Osteocyte (in vitro differentiated cells): Measurements from ENCODE around the gene ARGLU1. TPM values are rescaled to one million over a fixed set of nuclear protein-coding genes. Genes with fewer than 3 reads are reported as not detected.

Source experiments
- DNase-seq: peaks from one replicate; pipeline ENCODE4 v3.0.0; 2021; ENCODE audit warnings: mixed read lengths; ENCODE audit not compliant: unreplicated experiment; ENCODE audit errors: extremely low spot score
- H3K27ac Mint-ChIP-seq: one replicate; pipeline ENCODE4 v1.8.0; 2021; ENCODE audit warnings: mild to moderate bottlenecking, mixed read lengths; ENCODE audit not compliant: unreplicated experiment
- H3K27me3 Mint-ChIP-seq: one replicate; pipeline ENCODE4 v1.8.0; 2021; ENCODE audit warnings: mixed read lengths; ENCODE audit not compliant: unreplicated experiment
- H3K36me3 Mint-ChIP-seq: one replicate; pipeline ENCODE4 v1.8.0; 2021; ENCODE audit warnings: mixed read lengths; ENCODE audit not compliant: unreplicated experiment
- H3K4me1 Mint-ChIP-seq: one replicate; pipeline ENCODE4 v1.8.0; 2021; ENCODE audit warnings: mixed read lengths; ENCODE audit not compliant: unreplicated experiment
- H3K4me3 Mint-ChIP-seq: one replicate; pipeline ENCODE4 v1.8.0; 2021; ENCODE audit warnings: mild to moderate bottlenecking, moderate library complexity, mixed read lengths; ENCODE audit not compliant: unreplicated experiment
- H3K9me3 Mint-ChIP-seq: one replicate; pipeline ENCODE4 v1.8.0; 2021; ENCODE audit warnings: mixed read lengths; ENCODE audit not compliant: unreplicated experiment
- CTCF ChIP-seq: fragments of 200-600 bp; sonication (generic); IDR thresholded peaks from 2 replicates; pipeline ENCODE4 v1.5.0; 2021; ENCODE audit warnings: antibody characterized with exemption, mild to moderate bottlenecking, moderate library complexity
- total RNA-seq: library from RNA; stranded (reverse); gene quantifications from 2 replicates; pipeline ENCODE4 v1.2.1, GENCODE V29; 2021

Gene ARGLU1
- total RNA-seq, 1 donor from 2014 or later, result 78.8 TPM

DNA sequence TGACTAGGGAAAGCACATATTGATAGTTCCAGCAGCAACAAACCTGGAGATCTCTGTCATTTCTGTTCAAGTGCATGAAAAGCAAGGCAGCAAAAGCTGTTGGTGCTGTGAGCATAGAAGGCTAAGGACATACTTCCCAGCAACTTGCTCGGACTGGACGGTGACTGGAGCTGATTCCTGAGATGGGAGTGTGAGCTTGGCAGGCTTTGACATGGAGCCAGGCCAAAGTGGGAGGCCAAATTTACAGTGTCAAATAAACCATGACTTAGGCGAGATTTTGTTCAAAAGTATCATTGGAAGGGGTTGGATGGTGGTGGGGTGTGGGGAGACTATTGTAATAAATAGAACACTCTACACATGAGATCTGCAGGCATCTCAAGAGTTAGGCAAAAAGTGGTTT lies 5.9 kb upstream of the ARGLU1 start:
- no peak overlapping the region for H3K27ac Mint-ChIP-seq
- H3K4me1 Mint-ChIP-seq, result peaks cover 5% of the 10 kb centered on the region
- no peaks in the 10 kb centered on the region for H3K36me3 Mint-ChIP-seq
- no peak for TF ChIP-seq CTCF
- no peak overlapping the region for H3K4me3 Mint-ChIP-seq
- no peak for DNase-seq
- H3K27me3 Mint-ChIP-seq, result no peaks in the 10 kb centered on the region
- H3K9me3 Mint-ChIP-seq, result no peaks in the 10 kb centered on the region

- Mint-ChIP-seq H3K4me1 (peaks cover 7% of the 10 kb centered on the region), H3K4me3 (no peak overlapping the region), H3K27ac (no peak overlapping the region)
Observed at GRCh38 chr13:106573284-106573846, 5.4 kb upstream of the ARGLU1 start.

GRCh38 chr13:106570299-106570852 lies 2.4 kb upstream of the ARGLU1 start:
- Mint-ChIP-seq H3K36me3 (no peaks in the 10 kb centered on the region), H3K27ac (no peak overlapping the region), H3K4me3 (peak overlapping the region; percentile 18), H3K9me3 (no peaks in the 10 kb centered on the region), H3K27me3 (no peaks in the 10 kb centered on the region), H3K4me1 (peaks cover 25% of the 10 kb centered on the region)
- DNase-seq, result no peak
- TF ChIP-seq CTCF, result no peak

More at GRCh38 chr13:106573284-106573846, 5.4 kb upstream of the ARGLU1 start:
- Mint-ChIP-seq H3K36me3 (no peaks in the 10 kb centered on the region), H3K9me3 (no peaks in the 10 kb centered on the region), H3K27me3 (no peaks in the 10 kb centered on the region)
- TF ChIP-seq CTCF, result no peak
- no peak for DNase-seq

- no peak overlapping the region for H3K27ac Mint-ChIP-seq
- DNase-seq, result no peak
- no peaks in the 10 kb centered on the region for H3K9me3 Mint-ChIP-seq
- no peak for TF ChIP-seq CTCF
- no peaks in the 10 kb centered on the region for H3K36me3 Mint-ChIP-seq
- no peak overlapping the region for H3K4me3 Mint-ChIP-seq
- no peaks in the 10 kb centered on the region for H3K27me3 Mint-ChIP-seq
- H3K4me1 Mint-ChIP-seq, result peaks cover 34% of the 10 kb centered on the region
Observed at GRCh38 chr13:106569233-106570095, 1.5 kb upstream of the ARGLU1 start.
